Measurements from ENCODE around the gene LPIN3. TPM values are rescaled to one million over a fixed set of nuclear protein-coding genes. Genes with fewer than 3 reads are reported as not detected.

LPIN3 gene, protein sequence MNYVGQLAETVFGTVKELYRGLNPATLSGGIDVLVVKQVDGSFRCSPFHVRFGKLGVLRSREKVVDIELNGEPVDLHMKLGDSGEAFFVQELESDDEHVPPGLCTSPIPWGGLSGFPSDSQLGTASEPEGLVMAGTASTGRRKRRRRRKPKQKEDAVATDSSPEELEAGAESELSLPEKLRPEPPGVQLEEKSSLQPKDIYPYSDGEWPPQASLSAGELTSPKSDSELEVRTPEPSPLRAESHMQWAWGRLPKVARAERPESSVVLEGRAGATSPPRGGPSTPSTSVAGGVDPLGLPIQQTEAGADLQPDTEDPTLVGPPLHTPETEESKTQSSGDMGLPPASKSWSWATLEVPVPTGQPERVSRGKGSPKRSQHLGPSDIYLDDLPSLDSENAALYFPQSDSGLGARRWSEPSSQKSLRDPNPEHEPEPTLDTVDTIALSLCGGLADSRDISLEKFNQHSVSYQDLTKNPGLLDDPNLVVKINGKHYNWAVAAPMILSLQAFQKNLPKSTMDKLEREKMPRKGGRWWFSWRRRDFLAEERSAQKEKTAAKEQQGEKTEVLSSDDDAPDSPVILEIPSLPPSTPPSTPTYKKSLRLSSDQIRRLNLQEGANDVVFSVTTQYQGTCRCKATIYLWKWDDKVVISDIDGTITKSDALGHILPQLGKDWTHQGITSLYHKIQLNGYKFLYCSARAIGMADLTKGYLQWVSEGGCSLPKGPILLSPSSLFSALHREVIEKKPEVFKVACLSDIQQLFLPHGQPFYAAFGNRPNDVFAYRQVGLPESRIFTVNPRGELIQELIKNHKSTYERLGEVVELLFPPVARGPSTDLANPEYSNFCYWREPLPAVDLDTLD
- total RNA-seq (2013): 0.08 TPM
- polyA plus RNA-seq (under 1 TPM in 1 of 3 donors, not detected in 2; 0.01 TPM), polyA minus RNA-seq (not detected in 2 replicates), total RNA-seq (0 to 0.86 (median 0.07) reads per million in 11 experiments)

DNA sequence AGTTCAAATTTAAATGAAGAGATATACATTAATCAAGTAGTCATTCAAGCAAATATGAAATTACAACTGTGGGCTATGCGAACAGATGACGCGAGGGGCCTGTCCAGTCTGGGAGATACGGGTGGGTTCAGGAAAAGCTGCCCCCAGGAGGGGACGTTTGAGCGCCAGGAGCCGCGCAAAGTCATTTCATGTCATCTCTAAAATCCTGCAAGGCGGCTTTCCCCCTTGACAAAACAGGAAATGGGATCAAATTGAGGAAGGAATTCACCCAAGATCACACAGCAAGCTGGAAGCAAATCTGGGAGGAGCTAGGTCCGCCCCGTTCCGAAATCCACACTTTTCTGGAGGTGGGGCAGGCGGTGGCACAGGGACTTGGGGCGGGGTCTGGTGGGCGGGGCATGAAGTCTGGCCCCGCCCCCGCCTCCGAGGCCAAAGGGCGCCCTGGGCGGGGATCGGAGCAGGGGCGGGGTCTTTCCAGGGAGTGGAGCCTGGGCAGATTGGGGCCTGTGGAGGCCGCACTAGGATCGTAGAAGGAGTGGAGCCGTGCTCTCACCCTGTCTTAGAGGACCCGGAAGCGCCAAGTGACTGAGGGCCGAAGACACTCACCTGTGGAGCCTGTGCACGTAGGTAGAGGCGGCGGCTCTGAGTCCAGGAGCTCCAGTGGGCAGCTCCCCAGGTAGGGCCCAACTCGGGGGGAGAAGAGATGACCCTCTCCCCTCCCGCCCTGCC lies at the start of gene LPIN3:
Gene LPIN3, plus strand, starts transcription at position 495 of the 729 bp plus-strand sequence. CDS start 4,983 bp downstream, outside the sequence.
- H3K4me1 ChIP-seq (ENCODE audit: control insufficient read depth in 1 of 2, insufficient read depth in 2 of 2, low read length in 2 of 2): peaks cover 13 to 14% of the 10 kb centered on the region in 2 donors
- H3K4me3 ChIP-seq (replicated peaks in 1 of 3; ENCODE audit: low read depth in 2 of 3, low read length in 3 of 3): peak within 1 kb of the TSS in 1 of 3 experiments; percentile 56
- DNase-seq: peak in 2 of 3 donors; percentile 7 to 28
- Mint-ChIP-seq H3K36me3 (peaks cover 0 to 2% of the 10 kb centered on the region in 2 donors), H3K27me3 (ENCODE audit: low read depth in 3 of 3) (peaks cover 19 to 49% (median 32%) of the 10 kb centered on the region in 3 donors), H3K4me1 (peaks cover 12% of the 10 kb centered on the region), H3K9me3 (no peaks in the 10 kb centered on the region), H3K4me3 (peak within 1 kb of the TSS; percentile 69 to 70), H3K27ac (peak within 1 kb of the TSS in 1 of 7 donors; percentile 37)
- H3K79me2 ChIP-seq (ENCODE audit: insufficient read depth, low read length): no peaks in the 10 kb centered on the region
- H3K36me3 ChIP-seq (replicated peaks in 1 of 2; ENCODE audit: control insufficient read depth in 1 of 2, insufficient read depth in 2 of 2, low read length in 2 of 2): no peaks in the 10 kb centered on the region
- H3K27me3 ChIP-seq (ENCODE audit: control insufficient read depth in 2 of 2, insufficient read depth in 2 of 2, low read length in 2 of 2): peaks cover 5 to 20% of the 10 kb centered on the region in 2 donors
- no peak within 1 kb of the TSS for H3K9ac ChIP-seq (ENCODE audit: insufficient read depth, low read length, poor library complexity, severe bottlenecking)
- H3K27ac ChIP-seq (ENCODE audit: low read depth in 1 of 2, low read length in 2 of 2): no peak within 1 kb of the TSS
- 21% methylated on average over 24 of the region's 33 CpGs for WGBS (ENCODE audit: insufficient coverage)
- no peaks in the 10 kb centered on the region for H3K9me3 ChIP-seq (replicated peaks in 1 of 2; ENCODE audit: control insufficient read depth in 1 of 2, insufficient read depth in 1 of 2, low read length in 2 of 2)
- TF ChIP-seq, protein P1, sequence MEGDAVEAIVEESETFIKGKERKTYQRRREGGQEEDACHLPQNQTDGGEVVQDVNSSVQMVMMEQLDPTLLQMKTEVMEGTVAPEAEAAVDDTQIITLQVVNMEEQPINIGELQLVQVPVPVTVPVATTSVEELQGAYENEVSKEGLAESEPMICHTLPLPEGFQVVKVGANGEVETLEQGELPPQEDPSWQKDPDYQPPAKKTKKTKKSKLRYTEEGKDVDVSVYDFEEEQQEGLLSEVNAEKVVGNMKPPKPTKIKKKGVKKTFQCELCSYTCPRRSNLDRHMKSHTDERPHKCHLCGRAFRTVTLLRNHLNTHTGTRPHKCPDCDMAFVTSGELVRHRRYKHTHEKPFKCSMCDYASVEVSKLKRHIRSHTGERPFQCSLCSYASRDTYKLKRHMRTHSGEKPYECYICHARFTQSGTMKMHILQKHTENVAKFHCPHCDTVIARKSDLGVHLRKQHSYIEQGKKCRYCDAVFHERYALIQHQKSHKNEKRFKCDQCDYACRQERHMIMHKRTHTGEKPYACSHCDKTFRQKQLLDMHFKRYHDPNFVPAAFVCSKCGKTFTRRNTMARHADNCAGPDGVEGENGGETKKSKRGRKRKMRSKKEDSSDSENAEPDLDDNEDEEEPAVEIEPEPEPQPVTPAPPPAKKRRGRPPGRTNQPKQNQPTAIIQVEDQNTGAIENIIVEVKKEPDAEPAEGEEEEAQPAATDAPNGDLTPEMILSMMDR (IDR thresholded peaks at IDR 0.05): peak; percentile 60
- H3K4me2 ChIP-seq (replicated peaks; ENCODE audit: extremely low read depth, low read length, poor library complexity, severe bottlenecking): peak within 1 kb of the TSS; percentile 57
- H2AFZ ChIP-seq (ENCODE audit: insufficient read depth, low read depth, low read length, poor library complexity, severe bottlenecking): peak within 1 kb of the TSS; percentile 50
- intact Hi-C loops (cut with micrococcal nuclease): loop anchor here (1.0 to 10.0 kb wide), 2 partner anchors 167 to 376 kb away; no protein-coding TSS in a partner anchor
- no peaks in the 10 kb centered on the region for H4K20me1 ChIP-seq (ENCODE audit: insufficient read depth, low read length)
